A673 (cell line): Measurements from ENCODE around the gene PANK3. TPM values are rescaled to one million over a fixed set of nuclear protein-coding genes. Genes with fewer than 3 reads are reported as not detected.

Source experiments
- BruUV-seq: library from RNA; stranded (reverse); fragments of 400-500 nt; replicated peaks from 2 replicates; lab custom pipeline; 2021; lab: Mats Ljungman, UMichigan
- CTCF ChIA-PET: fragments of 300-600 bp; sonication (Branson Sonifier 250); formaldehyde crosslinking; loops from one replicate; lab custom pipeline; 2022; ENCODE audit warnings: antibody characterized with exemption; lab: Charles Lee
- POLR2A ChIA-PET: fragments of 300-600 bp; sonication (Branson Sonifier 250); formaldehyde crosslinking; loops from one replicate; lab custom pipeline; 2022; ENCODE audit warnings: antibody characterized with exemption; ENCODE audit not compliant: low non-redundant PET; lab: Charles Lee
- DNase-seq: peaks from one replicate; pipeline ENCODE4 v3.0.0-alpha.2; 2015; ENCODE audit warnings: low spot score
- H3K27ac ChIP-seq: fragments of 200-600 bp; sonication (generic); 2 replicates; pipeline ENCODE4 v1.5.1; 2016; ENCODE audit warnings: mixed run types, low read depth, mild to moderate bottlenecking, mixed read lengths, antibody characterized with exemption, low read length; ENCODE audit not compliant: poor library complexity, severe bottlenecking
- H3K27me3 ChIP-seq: fragments of 200-600 bp; sonication (generic); replicated peaks from 2 replicates; pipeline ENCODE4 v1.6.1; 2017; ENCODE audit warnings: mixed run types, low read depth, mild to moderate bottlenecking, mixed read lengths, antibody characterized with exemption, low read length; ENCODE audit not compliant: insufficient read depth, poor library complexity
- H3K36me3 ChIP-seq: fragments of 200-600 bp; sonication (generic); 2 replicates; pipeline ENCODE4 v1.6.1; 2016; ENCODE audit warnings: mixed run types, mild to moderate bottlenecking, mixed read lengths, antibody characterized with exemption, low read length; ENCODE audit not compliant: insufficient read depth, poor library complexity, severe bottlenecking
- H3K4me1 ChIP-seq: fragments of 200-600 bp; sonication (generic); 2 replicates; pipeline ENCODE4 v1.6.1; 2017; ENCODE audit warnings: mixed run types, mild to moderate bottlenecking, mixed read lengths, antibody characterized with exemption, low read length; ENCODE audit not compliant: insufficient read depth, poor library complexity, severe bottlenecking
- H3K4me3 ChIP-seq: fragments of 200-600 bp; sonication (generic); 2 replicates; pipeline ENCODE4 v1.5.1; 2016; ENCODE audit warnings: low read depth, mixed run types, mild to moderate bottlenecking, mixed read lengths, low read length; ENCODE audit not compliant: poor library complexity, severe bottlenecking
- H3K9me3 ChIP-seq: fragments of 200-600 bp; sonication (generic); 2 replicates; pipeline ENCODE4 v1.6.1; 2016; ENCODE audit warnings: mixed run types, low read depth, mild to moderate bottlenecking, mixed read lengths, antibody characterized with exemption, low read length; ENCODE audit not compliant: poor library complexity, severe bottlenecking
- EZH2 ChIP-seq: fragments of 200-600 bp; sonication (generic); IDR thresholded peaks from 2 replicates; pipeline ENCODE4 v1.6.1; 2017; ENCODE audit warnings: borderline replicate concordance, low read depth, mild to moderate bottlenecking, mixed read lengths, antibody characterized with exemption, low read length; ENCODE audit not compliant: poor library complexity, severe bottlenecking
- intact Hi-C: fragments of 100-400 bp; cut with micrococcal nuclease; formaldehyde crosslinking; loops from one replicate; pipeline ENCODE4 v1.10.0; 2022; ENCODE audit not compliant: unreplicated experiment
- total RNA-seq: library from RNA; stranded (reverse); gene quantifications from 2 replicates; pipeline ENCODE4 v1.2.3, GENCODE V29; 2021
- TF ChIP-seq, protein P1 (sequence below): fragments of 300-800, 200-600 bp; sonication (generic); conservative IDR thresholded peaks from 2 replicates; pipeline ENCODE4 v1.5.1; 2017; ENCODE audit warnings: low read depth, mild to moderate bottlenecking, antibody characterized with exemption, low read length, moderate library complexity, mixed read lengths

PANK3 gene
- total RNA-seq, 1 experiment from 2014 or later = 79.2 TPM

DNA sequence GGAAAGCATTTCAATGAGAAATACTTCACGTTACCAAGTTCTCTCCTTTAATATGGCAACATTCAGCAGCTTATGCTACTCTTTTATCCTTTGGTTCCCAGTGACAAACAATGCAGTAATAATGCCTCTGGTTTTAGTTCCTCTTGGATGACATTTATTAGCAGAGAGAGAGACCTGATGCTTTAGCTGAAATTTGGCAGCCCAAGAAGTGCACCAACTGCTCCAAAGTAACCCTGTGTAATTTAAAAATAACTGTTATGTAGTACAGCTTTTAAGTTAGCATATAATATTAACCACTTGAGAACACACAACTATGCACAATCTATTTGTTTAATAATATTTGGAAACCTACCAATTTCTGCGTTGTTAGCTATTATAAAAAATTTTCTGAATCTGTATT lies 21.8 kb downstream of the PANK3 start:
- H3K36me3 ChIP-seq = peaks cover 85% of the 10 kb centered on the region
- H3K9me3 ChIP-seq = no peaks in the 10 kb centered on the region
- no peaks in the 10 kb centered on the region for H3K4me1 ChIP-seq
- POLR2A ChIA-PET = no interaction called here
- no peaks in the 10 kb centered on the region for H3K27me3 ChIP-seq
- CTCF ChIA-PET = no interaction called here
- H3K4me3 ChIP-seq = no peak overlapping the region
- TF ChIP-seq, protein P1, sequence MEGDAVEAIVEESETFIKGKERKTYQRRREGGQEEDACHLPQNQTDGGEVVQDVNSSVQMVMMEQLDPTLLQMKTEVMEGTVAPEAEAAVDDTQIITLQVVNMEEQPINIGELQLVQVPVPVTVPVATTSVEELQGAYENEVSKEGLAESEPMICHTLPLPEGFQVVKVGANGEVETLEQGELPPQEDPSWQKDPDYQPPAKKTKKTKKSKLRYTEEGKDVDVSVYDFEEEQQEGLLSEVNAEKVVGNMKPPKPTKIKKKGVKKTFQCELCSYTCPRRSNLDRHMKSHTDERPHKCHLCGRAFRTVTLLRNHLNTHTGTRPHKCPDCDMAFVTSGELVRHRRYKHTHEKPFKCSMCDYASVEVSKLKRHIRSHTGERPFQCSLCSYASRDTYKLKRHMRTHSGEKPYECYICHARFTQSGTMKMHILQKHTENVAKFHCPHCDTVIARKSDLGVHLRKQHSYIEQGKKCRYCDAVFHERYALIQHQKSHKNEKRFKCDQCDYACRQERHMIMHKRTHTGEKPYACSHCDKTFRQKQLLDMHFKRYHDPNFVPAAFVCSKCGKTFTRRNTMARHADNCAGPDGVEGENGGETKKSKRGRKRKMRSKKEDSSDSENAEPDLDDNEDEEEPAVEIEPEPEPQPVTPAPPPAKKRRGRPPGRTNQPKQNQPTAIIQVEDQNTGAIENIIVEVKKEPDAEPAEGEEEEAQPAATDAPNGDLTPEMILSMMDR = no peak
- TF ChIP-seq EZH2 = no peak
- no TSS peak for BruUV-seq
- intact Hi-C loops = no loop called here
- DNase-seq = no peak
- H3K27ac ChIP-seq = no peak overlapping the region

DNA sequence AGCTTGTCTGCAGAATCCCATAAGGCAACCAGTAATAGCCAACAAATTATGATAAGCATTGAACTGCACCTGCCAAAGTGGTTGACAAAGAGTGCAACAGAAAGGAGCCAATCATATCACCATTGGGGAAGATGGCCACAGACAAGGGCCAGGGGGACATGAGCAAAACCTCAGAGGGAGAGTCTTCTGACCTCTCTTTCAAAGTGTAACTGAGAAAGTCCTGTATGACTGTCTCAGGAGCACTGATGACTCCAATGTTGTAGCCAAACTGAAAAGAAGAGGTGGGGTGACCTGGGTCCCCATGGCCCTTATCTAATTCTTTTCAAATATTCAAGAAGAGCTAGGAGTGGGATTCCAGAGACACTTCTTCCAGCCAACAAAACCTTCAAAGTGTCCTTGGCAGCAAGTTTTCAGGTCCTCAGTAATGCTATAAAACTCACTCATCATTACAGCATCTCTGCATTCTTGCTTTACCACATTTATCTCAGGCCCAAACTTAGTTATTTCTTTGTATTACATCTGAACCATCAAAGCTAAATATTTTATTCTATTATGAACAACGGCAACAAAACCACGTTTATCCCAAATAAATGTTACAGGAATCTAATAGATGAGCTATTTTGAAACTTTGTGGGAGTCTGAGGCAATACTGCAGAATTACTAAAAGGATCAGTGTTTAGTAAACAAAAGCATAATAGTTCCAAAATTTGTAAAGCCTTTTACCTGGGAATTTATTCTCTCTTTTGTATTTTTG lies 25.6 kb downstream of the PANK3 start:
- Histone ChIP-seq H3K9me3 (no peaks in the 10 kb centered on the region), H3K27me3 (no peaks in the 10 kb centered on the region), H3K27ac (no peak overlapping the region), H3K4me1 (no peaks in the 10 kb centered on the region), H3K4me3 (no peak overlapping the region), H3K36me3 (peaks cover 64% of the 10 kb centered on the region)
- no peak for DNase-seq
- ChIA-PET CTCF (no interaction called here), POLR2A (interaction anchor here (0.7 kb wide), 1 partner anchor 1092 kb away, joined by 4 read pairs; no protein-coding TSS in a partner anchor)
- intact Hi-C loops = no loop called here
- BruUV-seq = no TSS peak
- TF ChIP-seq, protein P1 = no peak
- TF ChIP-seq EZH2 = no peak

DNA sequence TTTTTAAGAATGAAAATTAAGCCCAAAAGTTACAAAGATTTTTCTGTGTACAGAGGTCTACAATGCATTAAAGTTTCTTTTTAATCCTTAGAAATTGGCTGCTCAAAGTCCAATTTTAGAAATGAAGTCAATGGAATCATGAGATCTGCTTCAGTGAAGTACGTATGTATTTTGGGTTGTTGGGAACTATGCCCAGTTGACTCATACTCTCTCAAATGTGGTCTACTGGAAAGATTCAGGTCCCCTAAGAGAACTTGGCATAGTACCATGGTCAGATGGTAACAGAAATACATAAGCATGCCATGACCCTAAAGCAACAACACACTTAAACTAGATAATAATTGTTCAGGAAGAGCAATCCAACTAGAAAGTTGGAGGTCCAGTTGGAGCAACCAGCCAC lies 27.0 kb downstream of the PANK3 start:
- no TSS peak for BruUV-seq
- Histone ChIP-seq H3K27ac (no peak overlapping the region), H3K9me3 (no peaks in the 10 kb centered on the region), H3K4me3 (no peak overlapping the region), H3K36me3 (peaks cover 58% of the 10 kb centered on the region), H3K4me1 (no peaks in the 10 kb centered on the region), H3K27me3 (no peaks in the 10 kb centered on the region)
- DNase-seq = no peak
- TF ChIP-seq, protein P1 = no peak
- no peak for TF ChIP-seq EZH2
- POLR2A ChIA-PET = no interaction called here
- CTCF ChIA-PET = no interaction called here
- intact Hi-C loops = no loop called here
